Cardiac septum (tissue), 1 donor: ENCODE data around the gene CCDC50. TPM values are rescaled to one million over a fixed set of nuclear protein-coding genes. Genes with fewer than 3 reads are reported as not detected.

Source experiments
- DNase-seq: peaks from one replicate; pipeline ENCODE4 v3.0.0-alpha.2; 2020; ENCODE audit warnings: low spot score
- intact Hi-C: fragments of 100-400 bp; cut with DNase I; formaldehyde crosslinking; loops from one replicate; pipeline ENCODE4 v1.14.0; 2022
- long read RNA-seq: library from polyadenylated mRNA; unstranded; transcript quantifications from one replicate; pipeline ENCODE4 v2.0.0, GENCODE V29; 2021
- total RNA-seq: library from RNA; stranded (reverse); fragmentation: NEBNext Ultra II Directional; extraction: Animal tissue kit (Norgen Biotek cat#: 25700); gene quantifications from one replicate; pipeline ENCODE4 v1.2.1, GENCODE V29; 2021
- donor health status: DM: no; HTN: no; CAD: no.

The CCDC50 gene, protein sequence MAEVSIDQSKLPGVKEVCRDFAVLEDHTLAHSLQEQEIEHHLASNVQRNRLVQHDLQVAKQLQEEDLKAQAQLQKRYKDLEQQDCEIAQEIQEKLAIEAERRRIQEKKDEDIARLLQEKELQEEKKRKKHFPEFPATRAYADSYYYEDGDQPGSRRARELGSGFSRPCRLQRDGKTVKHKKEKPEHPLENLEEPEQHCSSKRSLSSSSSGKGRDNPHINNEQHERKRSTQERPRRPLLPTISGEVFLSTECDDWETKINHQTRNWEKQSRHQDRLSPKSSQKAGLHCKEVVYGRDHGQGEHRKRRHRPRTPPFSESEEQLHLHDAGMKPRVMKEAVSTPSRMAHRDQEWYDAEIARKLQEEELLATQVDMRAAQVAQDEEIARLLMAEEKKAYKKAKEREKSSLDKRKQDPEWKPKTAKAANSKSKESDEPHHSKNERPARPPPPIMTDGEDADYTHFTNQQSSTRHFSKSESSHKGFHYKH
- 51.0 TPM for total RNA-seq
- long read RNA-seq, full-length matches to known transcripts, result 83 of 94 reads
- long read RNA-seq, partial matches to known transcripts, result 9 of 94 reads
- long read RNA-seq, other reads (novel, unspliced or antisense), result 2 of 94 reads

GRCh38 chr3:191328962-191329653 is at the start of gene CCDC50:
Gene CCDC50, plus strand, starts transcription at chr3:191329394. Its CDS starts 281 bp downstream, at chr3:191329675.
- peak; percentile 91 for DNase-seq
- intact Hi-C loops, result loop anchor here (2.0 kb wide), 1 partner anchor 50 kb away; no protein-coding TSS in a partner anchor

DNA sequence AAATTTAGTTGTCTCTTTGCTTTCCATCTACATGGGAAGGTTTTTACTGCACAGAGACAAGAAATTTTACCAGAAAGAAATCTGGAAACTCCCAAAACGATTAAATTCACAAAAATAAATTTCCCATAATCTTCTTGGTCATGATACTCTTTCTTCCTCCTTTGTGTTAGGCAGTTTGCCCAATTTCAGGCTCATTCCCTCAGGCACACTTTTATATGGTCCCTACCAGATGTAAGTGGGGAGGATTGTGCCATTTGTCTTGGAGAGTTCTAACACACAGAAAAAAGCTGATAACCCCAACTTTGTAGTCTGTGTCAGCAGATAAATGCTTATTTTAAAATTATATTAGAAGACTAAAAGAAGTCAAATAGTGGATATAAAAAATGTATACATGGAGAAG is 49.1 kb upstream of the CCDC50 start:
- no peak for DNase-seq
- intact Hi-C loops, result no loop called here

GRCh38 chr3:191280882-191281281 is 48.3 kb upstream of the CCDC50 start:
- DNase-seq, result no peak
- intact Hi-C loops, result no loop called here

DNA sequence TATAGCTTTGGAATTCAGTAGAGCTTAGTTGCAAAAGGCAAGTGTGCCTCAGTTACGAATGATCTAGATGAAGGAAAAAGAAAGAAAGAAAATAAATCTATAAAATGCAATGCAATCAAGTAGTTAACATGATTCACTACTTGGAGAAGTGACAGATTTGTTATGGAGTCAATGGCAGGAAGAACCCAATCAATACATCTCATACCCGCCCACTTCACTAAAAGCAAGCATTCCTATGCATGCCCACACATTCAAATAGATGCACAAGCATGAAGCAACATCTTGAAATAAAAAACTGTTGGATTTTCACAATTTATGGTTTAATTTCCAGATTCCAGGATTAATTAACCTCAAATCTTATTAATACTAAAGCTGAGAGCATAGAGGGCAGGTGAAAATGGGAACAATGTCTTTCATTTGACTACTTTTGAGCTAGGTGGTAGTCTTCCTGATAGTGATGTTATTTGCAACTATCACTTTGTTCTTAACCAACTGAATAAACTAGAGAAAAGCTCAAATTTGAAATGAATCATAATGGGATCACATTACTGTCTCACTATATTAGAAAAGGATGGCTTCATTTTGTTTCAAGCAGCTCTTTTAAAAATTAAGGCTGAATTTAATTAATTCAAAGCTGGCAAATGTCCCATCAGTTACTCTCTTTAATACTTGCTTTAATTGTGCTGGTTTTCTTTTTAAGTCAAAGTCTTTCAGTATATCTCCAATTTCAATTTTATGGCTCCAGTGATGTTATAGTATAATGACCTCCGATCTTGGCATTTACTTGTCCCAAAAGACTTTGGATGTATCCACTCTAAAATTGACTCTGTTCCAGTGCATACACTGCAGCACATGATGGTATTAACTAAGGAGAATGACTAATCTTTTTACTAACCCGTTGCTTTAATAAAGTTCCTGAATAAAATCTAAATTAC is 46.7 kb upstream of the CCDC50 start:
- intact Hi-C loops, result no loop called here
- DNase-seq, result no peak

GRCh38 chr3:191283400-191283799 is 45.8 kb upstream of the CCDC50 start:
- no peak for DNase-seq
- intact Hi-C loops, result no loop called here

DNA sequence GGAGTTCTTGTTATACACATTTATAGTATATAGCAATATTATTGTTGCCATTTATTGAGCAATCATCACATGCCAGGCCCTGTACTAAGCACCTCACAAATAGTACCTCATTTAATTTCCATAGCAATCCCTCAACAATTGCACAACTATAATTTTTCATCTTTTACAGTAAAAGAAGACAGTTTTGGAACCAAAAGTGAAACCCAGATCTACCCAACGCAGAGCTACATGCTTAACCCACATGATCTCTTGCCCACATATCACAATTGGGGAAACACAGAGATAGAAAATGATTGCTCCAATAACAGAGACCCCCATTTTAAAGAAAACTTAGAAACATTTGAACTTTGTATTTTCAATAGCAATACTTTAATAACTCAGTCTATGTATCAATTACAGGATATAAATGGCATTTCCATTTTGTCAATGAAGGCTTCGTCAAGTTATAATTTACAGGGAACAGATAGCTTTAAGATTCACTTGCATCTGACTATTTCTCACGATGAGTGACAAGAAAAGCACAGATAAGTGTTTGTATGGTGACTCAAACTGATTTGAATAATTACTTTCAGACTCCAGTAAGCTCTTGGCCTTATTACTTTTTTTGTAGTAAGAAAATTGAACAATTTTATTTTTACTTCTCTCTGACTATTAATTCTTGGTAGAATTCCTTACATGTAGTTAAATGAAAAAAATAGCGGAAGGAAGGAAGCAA is 38.7 kb upstream of the CCDC50 start:
- intact Hi-C loops, result no loop called here
- no peak for DNase-seq

DNA sequence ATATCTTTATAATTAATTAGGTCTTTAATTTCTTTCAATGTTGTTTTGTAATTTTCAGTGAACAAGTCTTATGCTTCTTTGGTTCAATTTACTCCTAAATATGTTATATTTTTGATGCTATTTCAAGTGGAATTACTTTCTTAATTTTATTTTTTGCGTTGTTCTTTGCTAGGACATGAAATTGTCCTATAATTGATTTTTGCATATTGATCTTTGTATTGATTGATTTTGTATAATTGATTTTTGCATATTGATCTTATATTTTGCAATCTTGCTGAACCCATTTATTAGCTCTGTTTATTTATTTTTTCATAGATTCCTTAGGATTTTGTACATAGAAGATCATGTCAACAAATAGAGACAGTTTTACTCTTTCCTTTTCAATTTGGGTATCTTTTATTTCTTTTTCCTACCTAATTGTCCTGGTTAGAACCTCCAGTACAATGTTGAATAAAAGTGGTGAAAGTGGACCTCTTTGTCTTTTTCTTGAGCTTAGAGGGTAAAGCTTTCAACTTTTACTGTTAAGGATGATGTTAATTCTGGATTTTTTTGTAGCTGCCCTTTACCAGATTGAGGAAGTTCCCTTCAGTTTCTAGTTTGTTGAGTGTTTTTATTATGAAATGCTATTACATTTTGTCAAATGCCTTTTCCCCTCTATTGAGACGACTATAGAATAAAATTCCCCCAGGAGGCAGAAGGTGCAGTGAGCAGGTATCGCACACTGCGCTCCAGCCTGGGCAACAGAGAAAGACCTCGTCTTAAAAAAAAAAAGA is 36.8 kb upstream of the CCDC50 start:
- DNase-seq, result no peak
- intact Hi-C loops, result no loop called here

DNA sequence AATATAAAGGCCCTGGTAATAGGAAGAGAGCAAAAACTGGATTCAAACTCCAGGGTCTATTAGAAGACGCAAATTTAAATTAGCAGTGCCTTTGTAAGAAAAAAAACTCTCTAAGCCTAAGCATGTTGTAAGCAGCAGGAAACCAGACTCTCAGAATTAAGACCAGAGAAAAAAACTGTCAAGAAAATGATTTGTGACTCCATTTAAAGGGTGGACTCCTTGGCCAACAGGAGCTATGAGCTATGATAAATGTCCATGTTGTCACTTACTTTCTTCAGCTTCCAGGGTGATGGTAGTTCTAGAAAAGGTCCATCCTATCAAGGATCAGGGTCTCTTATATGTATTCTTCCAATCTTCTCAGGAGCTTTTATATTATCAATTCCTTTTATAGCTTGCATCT is 34.9 kb upstream of the CCDC50 start:
- DNase-seq, result no peak
- intact Hi-C loops, result no loop called here

DNA sequence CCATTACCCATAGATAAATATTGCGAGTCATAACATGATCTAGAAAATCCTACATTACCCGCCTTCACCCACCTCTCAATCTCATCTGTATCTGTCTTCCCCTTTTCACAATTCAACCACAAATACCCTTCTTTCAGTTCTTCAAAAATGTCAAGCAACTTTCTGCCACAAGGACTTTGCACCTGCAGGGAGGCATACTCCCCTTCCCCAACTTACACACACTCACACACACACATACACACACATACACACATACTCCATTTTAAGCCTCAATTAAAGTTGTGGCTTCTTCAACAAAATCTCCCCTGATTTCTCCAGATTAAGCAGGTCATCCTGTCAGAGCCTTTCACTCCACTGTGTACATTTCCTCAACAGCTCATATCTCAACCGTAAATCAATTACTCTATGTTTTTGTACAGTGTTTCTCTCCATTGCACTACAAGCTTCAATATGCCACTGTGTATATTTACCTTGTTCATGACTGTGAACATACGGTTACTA is 33.1 kb upstream of the CCDC50 start:
- intact Hi-C loops, result no loop called here
- no peak for DNase-seq

DNA sequence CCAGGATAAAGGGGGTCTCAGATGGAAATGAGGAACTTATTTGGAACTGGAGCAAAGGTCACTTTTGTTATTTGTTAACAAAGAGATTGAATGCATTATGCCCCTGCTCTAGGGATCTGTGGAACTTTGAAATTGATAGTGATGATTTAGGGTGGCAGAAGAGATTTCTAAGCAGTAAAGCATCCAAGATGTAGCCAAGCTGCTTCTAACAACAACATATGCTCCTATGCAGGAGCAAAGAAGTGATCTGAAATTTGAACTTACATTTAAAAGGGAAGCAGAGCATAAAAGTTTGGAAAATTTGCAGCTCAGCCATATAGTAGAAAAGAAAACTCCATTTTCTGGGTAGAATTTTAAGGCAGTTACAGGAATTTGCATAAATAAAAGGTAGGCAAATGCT is 30.3 kb upstream of the CCDC50 start:
- intact Hi-C loops, result no loop called here

DNA sequence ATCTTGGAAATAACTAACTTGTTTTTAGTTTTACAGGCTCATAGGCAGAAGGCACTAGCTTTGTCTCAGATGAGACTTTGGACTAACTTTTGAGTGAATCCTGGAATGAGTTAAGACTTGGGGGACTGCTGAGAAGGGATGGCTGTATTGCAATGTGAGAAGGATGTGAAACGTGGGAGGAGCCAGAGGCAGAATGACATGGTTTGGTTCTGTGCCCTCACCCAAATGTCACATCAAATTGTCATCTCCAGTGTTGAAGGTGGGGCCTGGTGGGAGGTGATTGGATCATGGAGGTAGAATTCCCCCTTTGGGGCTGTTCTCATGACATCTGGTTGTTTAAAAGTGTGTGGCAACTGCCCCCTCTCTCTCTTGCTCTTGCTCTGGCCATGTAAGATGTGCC is 28.8 kb upstream of the CCDC50 start:
- intact Hi-C loops, result no loop called here
- DNase-seq, result no peak

More for the DNA sequence above, 30.3 kb upstream of the CCDC50 start:
- no peak for DNase-seq

- intact Hi-C loops, result no loop called here
- DNase-seq, result no peak
Observed at GRCh38 chr3:191301017-191301416, 28.2 kb upstream of the CCDC50 start.

DNA sequence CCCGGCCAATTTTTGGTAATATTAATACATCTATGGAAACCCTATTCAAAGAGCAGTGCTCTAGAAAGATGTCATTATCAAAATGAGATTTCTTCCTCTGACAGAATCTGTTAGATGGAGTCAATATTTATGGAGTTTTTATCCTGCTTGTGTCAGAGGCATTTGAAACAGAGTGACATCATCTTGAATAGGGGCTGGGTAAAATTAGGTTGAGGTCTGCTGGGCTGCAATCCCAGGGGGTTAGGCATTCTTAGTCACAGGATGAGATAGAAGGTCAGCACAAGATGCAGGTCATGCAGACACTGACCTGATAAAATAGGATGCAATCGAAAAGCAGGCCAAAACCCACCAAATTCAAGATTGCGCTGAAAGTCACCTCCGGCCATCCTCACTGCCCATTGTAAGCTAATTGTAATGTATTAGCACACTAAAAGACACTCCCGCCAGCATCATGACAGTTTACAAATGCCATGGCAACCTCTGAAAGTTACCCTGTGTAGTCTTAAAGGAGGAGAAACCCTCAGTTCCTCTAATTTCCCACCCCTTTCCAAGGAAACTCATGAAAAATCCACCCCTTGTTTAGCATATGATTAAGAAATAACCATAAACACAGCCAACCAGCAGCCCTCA is 27.3 kb upstream of the CCDC50 start:
- DNase-seq, result no peak
- intact Hi-C loops, result no loop called here

DNA sequence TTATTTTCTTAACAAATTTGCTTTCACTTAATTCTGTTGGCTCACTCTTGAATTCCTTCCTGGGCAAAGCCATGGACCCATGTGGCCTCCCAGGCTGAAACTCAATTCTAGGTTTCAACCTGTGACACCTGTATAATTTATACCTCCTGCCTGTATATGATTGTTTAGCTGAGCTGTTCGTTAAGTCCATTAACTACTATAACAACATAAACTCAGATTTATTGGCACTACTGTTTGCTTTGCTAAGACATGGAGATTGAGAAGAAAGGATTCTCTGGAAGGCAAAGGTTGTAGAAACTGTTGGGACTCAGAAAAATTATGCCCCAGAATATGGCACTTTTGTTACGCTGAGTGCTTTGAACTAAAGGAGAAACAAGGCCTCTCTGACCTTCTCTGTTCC is 26.7 kb upstream of the CCDC50 start:
- intact Hi-C loops, result no loop called here
- no peak for DNase-seq

DNA sequence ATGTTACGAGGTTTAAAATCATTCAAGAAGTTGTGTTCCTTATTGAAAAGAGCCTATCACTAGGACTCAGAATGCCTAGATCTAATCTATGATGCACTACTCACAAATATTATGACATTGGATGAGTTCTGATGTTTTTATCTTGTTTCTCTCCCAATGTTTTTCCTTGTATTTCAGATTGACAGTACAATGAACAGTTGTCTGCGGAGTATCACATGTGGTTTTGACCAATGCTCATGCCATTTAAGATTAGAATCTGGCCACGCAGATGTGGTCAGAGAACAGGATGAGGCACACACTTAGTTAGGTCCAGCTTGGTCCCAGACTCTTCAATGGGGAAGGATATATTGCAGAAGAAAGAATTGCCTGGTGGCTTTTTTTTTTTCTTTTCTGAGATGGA is 25.6 kb upstream of the CCDC50 start:
- intact Hi-C loops, result no loop called here
- DNase-seq, result no peak

- no peak for DNase-seq
- intact Hi-C loops, result no loop called here
Observed at GRCh38 chr3:191306428-191306827, 22.8 kb upstream of the CCDC50 start.

GRCh38 chr3:191307341-191307740 is 21.9 kb upstream of the CCDC50 start:
- intact Hi-C loops, result no loop called here
- no peak for DNase-seq

DNA sequence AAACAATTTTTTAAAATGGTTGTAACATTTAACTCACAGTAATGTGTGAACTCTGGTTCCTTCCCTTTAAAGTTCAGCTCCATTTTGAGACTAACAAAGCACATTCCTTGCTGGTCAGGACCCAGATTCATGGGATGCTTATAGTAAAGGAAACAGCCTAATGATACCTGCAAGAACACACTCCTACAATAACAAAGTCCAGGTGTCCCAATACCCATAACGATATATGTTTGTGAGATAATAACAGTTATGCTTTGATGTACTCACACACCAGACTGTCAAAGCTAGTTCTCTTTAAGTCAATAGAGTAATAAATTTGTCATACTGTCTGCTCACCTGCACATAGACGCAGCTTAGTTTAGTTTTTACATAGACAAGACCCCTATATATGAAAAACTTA is 15.9 kb upstream of the CCDC50 start:
- DNase-seq, result no peak
- intact Hi-C loops, result no loop called here
